ENCODE data around the gene PRKCB.

The PRKCB gene

DNA sequence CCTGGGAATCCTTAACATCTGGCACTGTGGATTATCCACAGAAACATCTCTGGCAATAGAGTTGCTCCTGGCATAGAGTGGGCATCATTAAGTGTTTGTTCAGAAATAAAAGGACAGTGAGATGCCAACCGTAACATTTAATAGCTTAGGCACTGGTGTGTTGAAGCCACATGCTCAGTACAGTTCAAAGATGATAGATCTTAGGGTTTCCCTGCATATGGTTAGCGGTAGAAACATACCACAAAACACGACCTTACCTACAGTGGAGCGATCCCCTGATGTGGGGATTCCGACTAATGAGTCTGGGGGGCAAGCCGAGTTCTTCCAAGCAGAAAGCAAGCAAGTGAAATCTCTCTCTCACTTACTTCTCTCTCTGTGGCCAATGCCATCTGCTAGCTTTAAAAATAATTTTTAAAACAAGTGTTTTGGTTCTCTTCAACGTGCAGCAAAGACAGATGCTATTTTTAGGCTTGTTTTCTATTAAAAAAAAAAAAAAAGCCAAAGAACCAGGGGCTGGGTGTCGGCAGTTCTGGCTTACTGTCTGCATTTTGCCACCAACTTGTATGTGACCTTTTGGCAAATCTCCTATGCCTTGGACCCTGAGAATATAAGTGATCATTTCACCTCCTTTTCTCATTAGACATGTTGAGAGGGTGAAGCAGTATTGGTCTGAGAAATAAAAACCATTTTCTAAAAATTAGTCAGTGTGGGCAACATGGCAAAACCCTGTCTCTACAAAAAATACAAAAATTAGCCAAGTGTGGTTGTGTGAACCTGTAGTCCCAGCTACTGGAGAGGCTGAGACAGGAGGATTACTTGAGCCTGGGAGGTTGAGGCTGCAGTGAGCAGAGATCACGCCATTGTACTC, 331.1 kb downstream of the PRKCB start:
- H3K4me3 ChIP-seq (ENCODE audit: insufficient read depth, low read length, poor library complexity, severe bottlenecking) = no peak overlapping the region
- no peaks in the 10 kb centered on the region for H3K27me3 ChIP-seq (ENCODE audit: low read length)
- H3K79me2 ChIP-seq (ENCODE audit: insufficient read depth, low read length) = no peaks in the 10 kb centered on the region
- H3K9ac ChIP-seq (ENCODE audit: low read length) = no peak overlapping the region
- H3F3A ChIP-seq (ENCODE audit: insufficient read depth) = no peaks in the 10 kb centered on the region
- no peak overlapping the region for H3K27ac ChIP-seq (ENCODE audit: low read depth, low read length)
- TF ChIP-seq, protein P1, sequence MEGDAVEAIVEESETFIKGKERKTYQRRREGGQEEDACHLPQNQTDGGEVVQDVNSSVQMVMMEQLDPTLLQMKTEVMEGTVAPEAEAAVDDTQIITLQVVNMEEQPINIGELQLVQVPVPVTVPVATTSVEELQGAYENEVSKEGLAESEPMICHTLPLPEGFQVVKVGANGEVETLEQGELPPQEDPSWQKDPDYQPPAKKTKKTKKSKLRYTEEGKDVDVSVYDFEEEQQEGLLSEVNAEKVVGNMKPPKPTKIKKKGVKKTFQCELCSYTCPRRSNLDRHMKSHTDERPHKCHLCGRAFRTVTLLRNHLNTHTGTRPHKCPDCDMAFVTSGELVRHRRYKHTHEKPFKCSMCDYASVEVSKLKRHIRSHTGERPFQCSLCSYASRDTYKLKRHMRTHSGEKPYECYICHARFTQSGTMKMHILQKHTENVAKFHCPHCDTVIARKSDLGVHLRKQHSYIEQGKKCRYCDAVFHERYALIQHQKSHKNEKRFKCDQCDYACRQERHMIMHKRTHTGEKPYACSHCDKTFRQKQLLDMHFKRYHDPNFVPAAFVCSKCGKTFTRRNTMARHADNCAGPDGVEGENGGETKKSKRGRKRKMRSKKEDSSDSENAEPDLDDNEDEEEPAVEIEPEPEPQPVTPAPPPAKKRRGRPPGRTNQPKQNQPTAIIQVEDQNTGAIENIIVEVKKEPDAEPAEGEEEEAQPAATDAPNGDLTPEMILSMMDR (IDR thresholded peaks at IDR 0.05; ENCODE audit: insufficient read depth, low read length, poor library complexity, severe bottlenecking) = no peak
- no peak for TF ChIP-seq EZH2phosphoT487 (conservative IDR thresholded peaks at IDR 0.05; ENCODE audit: low read length)
- H4K20me1 ChIP-seq (ENCODE audit: low read depth, low read length) = no peaks in the 10 kb centered on the region
- H3K9me2 ChIP-seq (replicated peaks; ENCODE audit: insufficient read depth, low read length) = no peaks in the 10 kb centered on the region
- H3K36me3 ChIP-seq (ENCODE audit: low read length) = no peaks in the 10 kb centered on the region
- H3K4me2 ChIP-seq (ENCODE audit: low read depth, low read length, poor library complexity, severe bottlenecking) = no peak overlapping the region
- no peak overlapping the region for H2AFZ ChIP-seq (ENCODE audit: low read depth, low read length, severe bottlenecking)
- no peaks in the 10 kb centered on the region for H3K9me3 ChIP-seq (ENCODE audit: insufficient read depth, low read length)

DNA sequence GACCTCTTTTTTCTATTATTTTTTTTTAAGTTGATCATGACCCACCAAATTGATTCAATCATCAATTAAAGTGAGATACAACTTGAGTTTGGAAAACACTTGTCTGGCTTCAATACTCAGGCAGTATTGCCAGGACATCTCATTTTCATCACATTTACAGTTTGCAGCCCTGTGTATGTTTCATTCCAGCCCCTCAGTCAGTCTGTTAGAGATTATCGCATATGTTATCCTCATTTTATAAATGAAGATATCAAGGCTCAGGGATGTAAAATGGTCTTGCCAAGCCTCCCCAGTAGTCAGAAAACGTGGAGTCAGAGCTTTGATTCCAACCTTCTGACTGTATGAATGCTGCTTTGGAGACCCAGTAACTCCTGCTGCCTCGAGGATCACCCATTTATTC, 333.1 kb downstream of the PRKCB start:
- Histone ChIP-seq H2AFZ (ENCODE audit: low read depth, low read length, severe bottlenecking) (no peak overlapping the region), H3K79me2 (ENCODE audit: insufficient read depth, low read length) (no peaks in the 10 kb centered on the region), H4K20me1 (ENCODE audit: low read depth, low read length) (no peaks in the 10 kb centered on the region), H3K4me3 (ENCODE audit: insufficient read depth, low read length, poor library complexity, severe bottlenecking) (no peak overlapping the region), H3K9ac (ENCODE audit: low read length) (no peak overlapping the region), H3K36me3 (ENCODE audit: low read length) (no peaks in the 10 kb centered on the region), H3K9me2 (replicated peaks; ENCODE audit: insufficient read depth, low read length) (no peaks in the 10 kb centered on the region), H3F3A (ENCODE audit: insufficient read depth) (no peaks in the 10 kb centered on the region), H3K27me3 (ENCODE audit: low read length) (no peaks in the 10 kb centered on the region), H3K9me3 (ENCODE audit: insufficient read depth, low read length) (no peaks in the 10 kb centered on the region), H3K4me2 (ENCODE audit: low read depth, low read length, poor library complexity, severe bottlenecking) (no peak overlapping the region), H3K27ac (ENCODE audit: low read depth, low read length) (no peak overlapping the region)
- no peak for TF ChIP-seq EZH2phosphoT487 (conservative IDR thresholded peaks at IDR 0.05; ENCODE audit: low read length)
- TF ChIP-seq, protein P1 (IDR thresholded peaks at IDR 0.05; ENCODE audit: insufficient read depth, low read length, poor library complexity, severe bottlenecking) = no peak

DNA sequence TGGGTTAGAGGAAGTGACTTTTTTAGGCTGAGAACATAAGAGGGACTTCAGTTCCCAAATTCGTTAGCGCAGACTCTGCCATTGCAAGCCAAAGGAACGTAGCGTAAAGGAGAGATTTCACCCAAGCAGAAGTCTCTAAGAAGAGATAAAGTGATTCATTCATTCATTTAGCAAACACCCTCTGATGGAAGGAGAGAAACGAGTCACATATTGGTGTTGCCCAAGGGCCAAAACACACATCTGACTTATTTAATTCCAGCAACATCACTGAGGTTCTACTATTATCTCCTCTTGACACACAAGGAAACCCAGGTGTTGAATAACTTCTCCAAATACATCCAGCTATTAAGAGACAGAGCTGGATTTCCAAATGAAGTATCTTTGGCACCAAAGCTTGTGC, 334.6 kb downstream of the PRKCB start:
- H2AFZ ChIP-seq (ENCODE audit: low read depth, low read length, severe bottlenecking) = no peak overlapping the region
- TF ChIP-seq EZH2phosphoT487 (conservative IDR thresholded peaks at IDR 0.05; ENCODE audit: low read length) = no peak
- TF ChIP-seq, protein P1 (IDR thresholded peaks at IDR 0.05; ENCODE audit: insufficient read depth, low read length, poor library complexity, severe bottlenecking) = no peak
- no peak overlapping the region for H3K4me3 ChIP-seq (ENCODE audit: insufficient read depth, low read length, poor library complexity, severe bottlenecking)
- no peaks in the 10 kb centered on the region for H3K36me3 ChIP-seq (ENCODE audit: low read length)
- no peaks in the 10 kb centered on the region for H3F3A ChIP-seq (ENCODE audit: insufficient read depth)
- no peaks in the 10 kb centered on the region for H3K9me2 ChIP-seq (replicated peaks; ENCODE audit: insufficient read depth, low read length)
- H4K20me1 ChIP-seq (ENCODE audit: low read depth, low read length) = no peaks in the 10 kb centered on the region
- no peak overlapping the region for H3K27ac ChIP-seq (ENCODE audit: low read depth, low read length)
- no peak overlapping the region for H3K9ac ChIP-seq (ENCODE audit: low read length)
- no peaks in the 10 kb centered on the region for H3K9me3 ChIP-seq (ENCODE audit: insufficient read depth, low read length)
- no peaks in the 10 kb centered on the region for H3K79me2 ChIP-seq (ENCODE audit: insufficient read depth, low read length)
- no peaks in the 10 kb centered on the region for H3K27me3 ChIP-seq (ENCODE audit: low read length)
- no peak overlapping the region for H3K4me2 ChIP-seq (ENCODE audit: low read depth, low read length, poor library complexity, severe bottlenecking)

Measured in SU-DHL-6 (cell line).